ENCODE results near the gene MUS81. TPM values are rescaled to one million over a fixed set of nuclear protein-coding genes. Genes with fewer than 3 reads are reported as not detected.

The MUS81 gene
- total and polyA plus RNA-seq, 2 donors (not counting 3 experiments of a cell fraction or from before 2014, with no cell fraction given) = 57.9 to 76.9 TPM

- Histone ChIP-seq H3K9me3 (replicated peaks; ENCODE audit: control insufficient read depth, insufficient read depth, low read length) (no peaks in the 10 kb centered on the region), H3K9ac (replicated peaks; ENCODE audit: extremely low read depth, insufficient read depth, low read length) (no peak overlapping the region), H2AFZ (ENCODE audit: low read depth, low read length) (no peak overlapping the region), H3K4me1 (ENCODE audit: control insufficient read depth, extremely low read depth, insufficient read depth, low read length) (no peaks in the 10 kb centered on the region), H3K27ac (ENCODE audit: insufficient read depth, low read depth, low read length) (no peak overlapping the region), H3K4me3 (replicated peaks in 1 of 3; ENCODE audit: insufficient read depth in 1 of 3, low read depth in 1 of 3, low read length in 3 of 3) (no peak overlapping the region), H3K79me2 (ENCODE audit: control insufficient read depth, insufficient read depth, low read length) (no peaks in the 10 kb centered on the region), H4K20me1 (replicated peaks; ENCODE audit: control insufficient read depth, extremely low read depth, insufficient read depth, low read length) (no peaks in the 10 kb centered on the region), H3K36me3 (ENCODE audit: control insufficient read depth in 2 of 2, extremely low read depth in 1 of 2, insufficient read depth in 2 of 2, low read length in 2 of 2) (no peaks in the 10 kb centered on the region), H3K4me2 (ENCODE audit: insufficient read depth, low read length) (no peak overlapping the region), H3K27me3 (ENCODE audit: control insufficient read depth in 2 of 2, insufficient read depth in 2 of 2, low read length in 2 of 2) (no peaks in the 10 kb centered on the region), H3K9me1 (replicated peaks; ENCODE audit: control insufficient read depth, extremely low read depth, insufficient read depth, low read length) (no peaks in the 10 kb centered on the region)
- dilution Hi-C loops (cut with MboI; ENCODE audit: extremely low pct_ligation_motif_present, low sequenced_read_pairs) = no loop called here
- DNase-seq (ENCODE audit: low read depth, low spot score) (no peak), FAIRE-seq (no peak)
- CTCF ChIA-PET = interaction anchor here (1.0 to 2.5 kb wide), 4 partner anchors 8 to 64 kb away, joined by 3 to 9 read pairs (median 5); partner anchors contain the start of gene AP5B1
- POLR2A ChIA-PET = no interaction called here
- BruUV-seq (replicated peaks) = no TSS peak
- intact Hi-C loops (cut with micrococcal nuclease) = no loop called here
- TF ChIP-seq, protein P1, sequence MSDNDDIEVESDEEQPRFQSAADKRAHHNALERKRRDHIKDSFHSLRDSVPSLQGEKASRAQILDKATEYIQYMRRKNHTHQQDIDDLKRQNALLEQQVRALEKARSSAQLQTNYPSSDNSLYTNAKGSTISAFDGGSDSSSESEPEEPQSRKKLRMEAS (IDR thresholded peaks at IDR 0.05; ENCODE audit: insufficient read depth, insufficient read length) = no peak
- TF ChIP-seq CTCF (IDR thresholded peaks at IDR 0.05; ENCODE audit: extremely low read depth in 1 of 2, insufficient read depth in 1 of 2, low read depth in 1 of 2, low read length in 2 of 2) = no peak
- TF ChIP-seq JUN (IDR thresholded peaks at IDR 0.05; ENCODE audit: borderline replicate concordance, insufficient read depth, insufficient read length, low read depth) = no peak
- no peak for TF ChIP-seq POLR2A (IDR thresholded peaks at IDR 0.05; ENCODE audit: low read depth, low read length)
- no peak for TF ChIP-seq POLR2AphosphoS5 (IDR thresholded peaks at IDR 0.05; ENCODE audit: insufficient read depth, low read depth, low read length)
- no peak for TF ChIP-seq GATA2 (IDR thresholded peaks at IDR 0.05; ENCODE audit: insufficient read depth, insufficient read length, low read depth, low read length)
- no peak for TF ChIP-seq EZH2 (IDR thresholded peaks at IDR 0.05; ENCODE audit: borderline replicate concordance, low read depth, low read length, severe bottlenecking)
- no peak for TF ChIP-seq FOS (IDR thresholded peaks at IDR 0.05; ENCODE audit: borderline replicate concordance, insufficient read depth, low read length)
- TF ChIP-seq MYC (IDR thresholded peaks at IDR 0.05; ENCODE audit: low read depth, low read length) = no peak
These were observed 16.4 kb upstream of the MUS81 start for GRCh38 chr11:65843811-65844210.

All from endothelial cell of umbilical vein (primary cell).